22Rv1 (cell line): Measurements from ENCODE around the gene C19orf33.

Experiments
- CTCF ChIP-seq: fragments of 450-650 bp; IDR thresholded peaks from 2 replicates; pipeline ENCODE4 v1.5.1; 2017; ENCODE audit warnings: mild to moderate bottlenecking
- ZFX ChIP-seq: fragments of 450-650 bp; IDR thresholded peaks from 2 replicates; pipeline ENCODE4 v1.6.1; 2017; ENCODE audit warnings: antibody characterized with exemption, borderline replicate concordance

- TF ChIP-seq CTCF (no peak), ZFX (no peak)
These were observed 40.2 kb upstream of the C19orf33 start for GRCh38 chr19:38263689-38264485.
